Mucosa of stomach (tissue), 1 donor: ENCODE results near the gene EHD2.

Experiments
- H3K27me3 ChIP-seq: one replicate; pipeline ENCODE4 v1.7.0; 2013; ENCODE audit warnings: mild to moderate bottlenecking, low read length; ENCODE audit not compliant: control insufficient read depth, insufficient read depth
- H3K36me3 ChIP-seq: one replicate; pipeline ENCODE4 v1.7.0; 2013; ENCODE audit warnings: low read length; ENCODE audit not compliant: control insufficient read depth, insufficient read depth
- H3K4me1 ChIP-seq: one replicate; pipeline ENCODE4 v1.7.0; 2013; ENCODE audit warnings: mild to moderate bottlenecking, low read length; ENCODE audit not compliant: control insufficient read depth, insufficient read depth
- H3K4me3 ChIP-seq: one replicate; pipeline ENCODE4 v1.7.0; 2013; ENCODE audit warnings: low read length
- H3K9ac ChIP-seq: one replicate; pipeline ENCODE4 v1.7.0; 2013; ENCODE audit warnings: mild to moderate bottlenecking, low read length, moderate library complexity
- H3K9me3 ChIP-seq: one replicate; pipeline ENCODE4 v1.7.0; 2013; ENCODE audit warnings: mild to moderate bottlenecking, low read length, moderate library complexity; ENCODE audit not compliant: control insufficient read depth
- donor health status: Pancreatic carcinoma.

Gene EHD2

DNA sequence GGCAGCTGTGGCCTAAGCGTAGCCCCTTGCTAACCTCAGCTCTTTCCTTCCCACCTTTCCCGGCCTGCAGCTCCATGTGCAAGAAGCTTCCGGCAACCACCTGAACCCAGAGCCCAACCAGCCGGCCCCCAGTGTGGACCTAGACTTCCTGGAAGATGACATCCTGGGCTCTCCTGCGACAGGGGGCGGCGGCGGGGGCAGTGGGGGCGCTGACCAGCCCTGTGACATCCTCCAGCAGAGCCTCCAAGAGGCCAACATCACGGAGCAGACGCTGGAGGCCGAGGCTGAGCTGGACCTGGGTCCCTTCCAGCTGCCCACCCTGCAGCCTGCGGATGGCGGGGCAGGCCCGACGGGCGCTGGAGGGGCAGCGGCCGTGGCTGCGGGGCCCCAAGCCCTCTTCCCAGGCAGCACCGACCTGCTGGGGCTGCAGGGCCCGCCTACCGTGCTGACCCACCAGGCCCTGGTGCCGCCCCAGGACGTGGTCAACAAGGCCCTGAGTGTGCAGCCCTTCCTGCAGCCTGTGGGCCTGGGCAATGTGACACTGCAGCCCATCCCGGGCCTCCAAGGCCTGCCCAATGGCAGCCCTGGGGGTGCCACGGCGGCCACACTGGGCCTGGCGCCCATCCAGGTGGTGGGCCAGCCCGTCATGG is 33.8 kb upstream of the EHD2 start:
- Histone ChIP-seq H3K9ac (no peak overlapping the region), H3K4me3 (no peak overlapping the region), H3K36me3 (peaks cover 7% of the 10 kb centered on the region), H3K27me3 (no peaks in the 10 kb centered on the region), H3K9me3 (no peaks in the 10 kb centered on the region), H3K4me1 (no peaks in the 10 kb centered on the region)

- H3K36me3 ChIP-seq, result peaks cover 2% of the 10 kb centered on the region
Measured at GRCh38 chr19:47679922-47680857, 33.0 kb upstream of the EHD2 start.

DNA sequence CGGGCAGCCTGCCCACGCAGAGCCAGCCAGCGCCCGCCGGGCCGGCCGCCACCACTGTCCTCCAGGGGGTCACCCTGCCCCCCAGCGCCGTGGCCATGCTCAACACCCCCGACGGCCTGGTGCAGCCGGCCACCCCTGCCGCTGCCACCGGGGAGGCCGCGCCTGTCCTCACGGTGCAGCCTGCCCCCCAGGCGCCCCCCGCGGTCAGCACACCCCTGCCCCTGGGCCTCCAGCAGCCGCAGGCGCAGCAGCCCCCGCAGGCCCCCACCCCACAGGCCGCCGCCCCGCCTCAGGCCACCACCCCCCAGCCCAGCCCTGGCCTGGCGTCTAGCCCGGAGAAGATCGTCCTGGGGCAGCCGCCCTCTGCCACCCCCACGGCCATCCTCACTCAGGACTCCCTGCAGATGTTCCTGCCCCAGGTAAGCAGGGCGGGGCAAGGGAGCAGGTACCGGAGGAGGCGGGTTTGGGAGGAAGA is 32.3 kb upstream of the EHD2 start:
- Histone ChIP-seq H3K4me1 (no peaks in the 10 kb centered on the region), H3K36me3 (no peaks in the 10 kb centered on the region), H3K4me3 (no peak overlapping the region), H3K9ac (no peak overlapping the region), H3K9me3 (no peaks in the 10 kb centered on the region), H3K27me3 (no peaks in the 10 kb centered on the region)

More at GRCh38 chr19:47679922-47680857, 33.0 kb upstream of the EHD2 start:
- Histone ChIP-seq H3K4me3 (no peak overlapping the region), H3K9ac (no peak overlapping the region), H3K4me1 (no peaks in the 10 kb centered on the region), H3K27me3 (no peaks in the 10 kb centered on the region), H3K9me3 (no peaks in the 10 kb centered on the region)

- Histone ChIP-seq H3K27me3 (no peaks in the 10 kb centered on the region), H3K4me3 (no peak overlapping the region), H3K9ac (no peak overlapping the region), H3K9me3 (no peaks in the 10 kb centered on the region), H3K4me1 (no peaks in the 10 kb centered on the region), H3K36me3 (no peaks in the 10 kb centered on the region)
Measured at GRCh38 chr19:47681388-47681787, 31.8 kb upstream of the EHD2 start.

- H3K4me3 ChIP-seq, result no peak overlapping the region
- no peaks in the 10 kb centered on the region for H3K27me3 ChIP-seq
- no peak overlapping the region for H3K9ac ChIP-seq
- H3K36me3 ChIP-seq, result no peaks in the 10 kb centered on the region
- no peaks in the 10 kb centered on the region for H3K4me1 ChIP-seq
- no peaks in the 10 kb centered on the region for H3K9me3 ChIP-seq
Measured at GRCh38 chr19:47681936-47682335, 31.3 kb upstream of the EHD2 start.

GRCh38 chr19:47682939-47683338 is 30.3 kb upstream of the EHD2 start:
- H3K9ac ChIP-seq, result no peak overlapping the region
- no peaks in the 10 kb centered on the region for H3K4me1 ChIP-seq
- no peaks in the 10 kb centered on the region for H3K27me3 ChIP-seq
- no peaks in the 10 kb centered on the region for H3K9me3 ChIP-seq
- no peak overlapping the region for H3K4me3 ChIP-seq
- H3K36me3 ChIP-seq, result no peaks in the 10 kb centered on the region

DNA sequence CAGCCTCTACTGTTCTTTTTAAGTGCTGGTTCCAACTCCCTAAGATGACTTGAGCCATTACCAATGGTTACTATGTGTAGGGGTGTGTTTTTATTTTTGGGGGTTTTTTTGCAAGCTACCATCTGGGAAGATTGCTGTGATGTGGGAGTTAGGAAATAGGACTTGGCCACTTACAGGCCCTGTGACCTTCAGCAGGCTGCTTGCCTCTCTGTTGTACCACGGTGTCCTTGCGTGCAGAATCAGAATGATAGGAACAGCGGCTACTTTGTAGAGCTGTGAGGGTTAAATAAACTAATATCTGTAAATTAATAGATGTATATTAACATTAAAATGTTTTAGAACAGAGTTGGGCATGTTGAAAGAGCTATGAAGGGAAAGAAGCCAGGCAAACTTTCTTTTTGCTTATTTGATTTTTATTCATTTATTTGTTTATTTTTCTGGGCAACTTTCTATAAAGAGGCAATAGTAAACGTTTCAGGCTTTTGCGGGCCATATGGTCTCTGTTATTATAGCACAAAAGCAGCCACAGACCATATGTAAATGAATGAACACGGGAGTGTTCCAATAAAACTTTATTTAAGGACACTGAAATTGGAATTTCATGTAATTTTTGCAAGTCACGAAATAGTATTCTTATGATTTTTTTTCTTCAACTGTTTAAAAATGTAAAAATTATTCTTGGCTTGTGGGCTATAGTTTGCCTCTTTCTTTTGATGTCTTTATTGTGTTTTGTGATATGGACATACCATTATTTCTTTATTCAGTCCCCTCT is 26.4 kb upstream of the EHD2 start:
- Histone ChIP-seq H3K9ac (no peak overlapping the region), H3K9me3 (no peaks in the 10 kb centered on the region), H3K4me1 (no peaks in the 10 kb centered on the region), H3K4me3 (no peak overlapping the region), H3K36me3 (no peaks in the 10 kb centered on the region), H3K27me3 (no peaks in the 10 kb centered on the region)

- no peaks in the 10 kb centered on the region for H3K36me3 ChIP-seq
Measured at GRCh38 chr19:47687906-47688305, 25.3 kb upstream of the EHD2 start.

GRCh38 chr19:47691090-47691489 is 22.1 kb upstream of the EHD2 start:
- H3K27me3 ChIP-seq, result no peaks in the 10 kb centered on the region
- H3K9ac ChIP-seq, result no peak overlapping the region
- no peaks in the 10 kb centered on the region for H3K9me3 ChIP-seq
- no peak overlapping the region for H3K4me3 ChIP-seq
- H3K36me3 ChIP-seq, result no peaks in the 10 kb centered on the region
- no peaks in the 10 kb centered on the region for H3K4me1 ChIP-seq

More at GRCh38 chr19:47687906-47688305, 25.3 kb upstream of the EHD2 start:
- Histone ChIP-seq H3K9me3 (no peaks in the 10 kb centered on the region), H3K4me1 (no peaks in the 10 kb centered on the region), H3K9ac (no peak overlapping the region), H3K27me3 (no peaks in the 10 kb centered on the region), H3K4me3 (no peak overlapping the region)

GRCh38 chr19:47691782-47692181 is 21.4 kb upstream of the EHD2 start:
- Histone ChIP-seq H3K36me3 (no peaks in the 10 kb centered on the region), H3K4me3 (no peak overlapping the region), H3K4me1 (no peaks in the 10 kb centered on the region), H3K9me3 (no peaks in the 10 kb centered on the region), H3K9ac (no peak overlapping the region), H3K27me3 (no peaks in the 10 kb centered on the region)

GRCh38 chr19:47693489-47693888 is 19.7 kb upstream of the EHD2 start:
- Histone ChIP-seq H3K36me3 (no peaks in the 10 kb centered on the region), H3K27me3 (no peaks in the 10 kb centered on the region), H3K4me1 (no peaks in the 10 kb centered on the region), H3K9ac (no peak overlapping the region), H3K9me3 (no peaks in the 10 kb centered on the region), H3K4me3 (no peak overlapping the region)

DNA sequence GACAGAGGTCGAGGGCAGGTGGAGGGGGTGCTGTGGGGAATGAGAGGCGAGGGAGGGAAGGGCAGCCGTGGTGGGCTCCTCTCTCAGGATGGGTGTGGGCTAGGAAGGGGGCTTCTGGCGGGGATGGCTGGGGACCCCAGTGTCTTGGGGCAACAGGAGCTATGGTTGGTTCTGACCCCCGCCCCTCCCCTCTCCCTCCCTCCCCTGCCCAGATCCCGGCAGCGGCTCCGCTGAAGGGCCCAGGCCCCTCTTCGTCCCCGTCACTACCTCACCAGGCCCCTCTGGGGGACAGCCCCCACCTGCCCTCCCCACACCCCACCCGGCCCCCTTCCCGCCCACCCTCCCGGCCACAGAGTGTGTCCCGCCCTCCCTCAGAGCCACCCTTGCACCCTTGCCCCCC is 19.3 kb upstream of the EHD2 start:
- no peak overlapping the region for H3K4me3 ChIP-seq
- no peak overlapping the region for H3K9ac ChIP-seq
- H3K36me3 ChIP-seq, result no peaks in the 10 kb centered on the region
- no peaks in the 10 kb centered on the region for H3K9me3 ChIP-seq
- H3K4me1 ChIP-seq, result no peaks in the 10 kb centered on the region
- H3K27me3 ChIP-seq, result no peaks in the 10 kb centered on the region
